SU-DHL-6 (cell line): ENCODE results near the gene ACSM5.
"Not testable (repeated sequence)": the region's sequence is repeated elsewhere in the genome, so short reads cannot be mapped to it uniquely, and the experiment has no call there.

Source experiments
- CTCF ChIP-seq: fragments of 200-600 bp; sonication (generic); IDR thresholded peaks from one replicate; pipeline ENCODE4 v1.5.1; 2017; ENCODE audit warnings: antibody characterized with exemption, mild to moderate bottlenecking, low read length, moderate library complexity; ENCODE audit not compliant: insufficient read depth, poor library complexity, severe bottlenecking
- EZH2phosphoT487 ChIP-seq: fragments of 200-600 bp; sonication (generic), shearing (Covaris generic); conservative IDR thresholded peaks from 2 replicates; pipeline ENCODE4 v1.6.1; 2018; ENCODE audit warnings: mild to moderate bottlenecking, antibody characterized with exemption, low read length, moderate library complexity, mixed read lengths

GRCh38 chr16:20451364-20451763 is 42.0 kb downstream of the ACSM5 start, which contains the start of gene ACSM2A:
- TF ChIP-seq CTCF, EZH2phosphoT487: not testable (repeated sequence)
